ENCODE results near the gene NR5A2.
A peak's percentile ranks its signal among the peaks of the same experiment; 100 is the strongest.

The NR5A2 gene

GRCh38 chr1:200211157-200211556, 183.6 kb downstream of the NR5A2 start:
- DNase-seq: no peak

- no peak for DNase-seq
These were observed 185.9 kb downstream of the NR5A2 start for GRCh38 chr1:200213392-200213791.

- DNase-seq: no peak
These were observed 186.4 kb downstream of the NR5A2 start for GRCh38 chr1:200213921-200214320.

GRCh38 chr1:200215350-200215749, 187.8 kb downstream of the NR5A2 start:
- DNase-seq: no peak

GRCh38 chr1:200217703-200218102, 190.2 kb downstream of the NR5A2 start:
- DNase-seq: peak; percentile 19

- no peak for DNase-seq
These were observed 194.2 kb downstream of the NR5A2 start for GRCh38 chr1:200221614-200222282.

GRCh38 chr1:200223207-200223606, 195.7 kb downstream of the NR5A2 start:
- no peak for DNase-seq

- DNase-seq: no peak
These were observed 196.1 kb downstream of the NR5A2 start for GRCh38 chr1:200223613-200224012.

- no peak for DNase-seq
These were observed 196.8 kb downstream of the NR5A2 start for GRCh38 chr1:200224315-200224714.

- DNase-seq: peak; percentile 11
These were observed 198.9 kb downstream of the NR5A2 start for GRCh38 chr1:200226268-200226968.

- DNase-seq: peak; percentile 24
These were observed 199.4 kb downstream of the NR5A2 start for GRCh38 chr1:200226969-200227303.
